GM18511 (cell line): Measurements from ENCODE around the gene UGT1A10.

Experiments
- ATAC-seq: cut with Tn5 transposase; IDR thresholded peaks from one replicate; pipeline ENCODE4 v1.9.1; 2021; ENCODE audit warnings: mild to moderate bottlenecking, moderate library complexity; ENCODE audit not compliant: unreplicated experiment

Gene UGT1A10

DNA sequence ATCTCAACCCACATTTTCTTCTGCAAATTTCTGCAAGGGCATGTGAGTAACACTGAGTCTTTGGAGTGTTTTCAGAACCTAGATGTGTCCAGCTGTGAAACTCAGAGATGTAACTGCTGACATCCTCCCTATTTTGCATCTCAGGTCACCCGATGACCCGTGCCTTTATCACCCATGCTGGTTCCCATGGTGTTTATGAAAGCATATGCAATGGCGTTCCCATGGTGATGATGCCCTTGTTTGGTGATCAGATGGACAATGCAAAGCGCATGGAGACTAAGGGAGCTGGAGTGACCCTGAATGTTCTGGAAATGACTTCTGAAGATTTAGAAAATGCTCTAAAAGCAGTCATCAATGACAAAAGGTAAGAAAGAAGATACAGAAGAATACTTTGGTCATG, 131.8 kb downstream of the UGT1A10 start:
- no peak for ATAC-seq

DNA sequence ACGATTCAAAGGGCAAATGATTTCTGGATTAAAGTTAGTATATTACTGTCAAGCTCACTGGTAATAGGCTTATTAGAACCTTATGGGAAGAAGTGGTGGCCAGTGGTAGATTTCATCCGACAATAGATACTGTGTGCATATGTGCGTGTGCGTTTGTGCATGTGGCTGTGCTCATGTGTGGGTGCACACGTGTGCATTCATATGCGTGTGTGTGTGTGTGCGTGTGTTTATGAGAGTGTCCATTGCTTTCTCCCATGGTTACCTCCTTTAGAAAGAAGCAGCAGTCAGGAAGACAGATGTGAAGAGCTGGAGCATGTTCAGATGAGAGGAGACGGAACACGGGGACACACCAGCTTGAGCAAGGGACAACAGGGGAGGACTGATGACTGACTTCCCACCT, 133.0 kb downstream of the UGT1A10 start:
- ATAC-seq, result no peak

DNA sequence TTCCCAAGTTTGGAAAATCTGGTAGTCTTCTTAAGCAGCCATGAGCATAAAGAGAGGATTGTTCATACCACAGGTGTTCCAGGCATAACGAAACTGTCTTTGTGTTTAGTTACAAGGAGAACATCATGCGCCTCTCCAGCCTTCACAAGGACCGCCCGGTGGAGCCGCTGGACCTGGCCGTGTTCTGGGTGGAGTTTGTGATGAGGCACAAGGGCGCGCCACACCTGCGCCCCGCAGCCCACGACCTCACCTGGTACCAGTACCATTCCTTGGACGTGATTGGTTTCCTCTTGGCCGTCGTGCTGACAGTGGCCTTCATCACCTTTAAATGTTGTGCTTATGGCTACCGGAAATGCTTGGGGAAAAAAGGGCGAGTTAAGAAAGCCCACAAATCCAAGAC, 135.9 kb downstream of the UGT1A10 start:
- no peak for ATAC-seq

DNA sequence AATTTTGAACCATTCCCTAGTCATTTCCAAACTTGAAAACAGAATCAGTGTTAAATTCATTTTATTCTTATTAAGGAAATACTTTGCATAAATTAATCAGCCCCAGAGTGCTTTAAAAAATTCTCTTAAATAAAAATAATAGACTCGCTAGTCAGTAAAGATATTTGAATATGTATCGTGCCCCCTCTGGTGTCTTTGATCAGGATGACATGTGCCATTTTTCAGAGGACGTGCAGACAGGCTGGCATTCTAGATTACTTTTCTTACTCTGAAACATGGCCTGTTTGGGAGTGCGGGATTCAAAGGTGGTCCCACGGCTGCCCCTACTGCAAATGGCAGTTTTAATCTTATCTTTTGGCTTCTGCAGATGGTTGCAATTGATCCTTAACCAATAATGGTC, 136.3 kb downstream of the UGT1A10 start:
- ATAC-seq, result no peak

DNA sequence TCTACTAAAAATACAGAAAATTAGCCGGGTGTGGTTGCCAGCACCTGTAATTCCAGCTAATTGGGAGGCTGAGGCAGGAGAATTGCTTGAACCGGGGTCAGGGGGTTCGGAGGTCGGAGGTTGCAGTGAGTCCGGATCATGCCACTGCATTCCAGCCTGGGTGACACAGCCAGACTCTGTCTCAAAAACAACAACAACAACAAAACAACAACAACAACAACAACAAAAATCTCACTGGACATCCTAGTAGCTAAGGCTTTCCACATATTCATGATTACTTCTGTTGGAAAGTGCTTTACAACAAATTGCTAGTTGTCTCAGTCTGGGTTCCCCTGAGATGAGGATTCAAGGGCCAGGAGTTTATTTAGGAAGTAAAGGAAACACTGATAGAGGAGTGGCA, 137.6 kb downstream of the UGT1A10 start:
- no peak for ATAC-seq

DNA sequence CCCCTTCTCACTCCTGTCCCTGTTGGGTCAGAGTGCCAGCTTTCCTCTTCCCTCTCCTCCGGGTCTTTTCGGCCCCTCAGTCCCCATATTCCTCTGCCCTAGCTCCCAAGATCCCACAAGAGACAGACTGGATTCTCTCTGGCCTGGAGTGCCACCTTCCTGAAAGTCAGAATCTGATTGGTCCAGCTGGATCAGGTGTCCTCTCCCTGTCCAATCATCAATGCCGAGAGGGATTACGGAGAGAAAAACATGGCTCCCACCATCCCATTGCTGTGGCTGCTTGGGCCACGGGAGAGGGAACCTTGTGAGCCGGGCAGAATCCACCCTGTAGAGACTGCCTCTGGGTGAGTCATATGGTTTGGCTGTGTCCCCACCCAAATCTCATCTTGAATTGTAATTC, 139.2 kb downstream of the UGT1A10 start:
- no peak for ATAC-seq

DNA sequence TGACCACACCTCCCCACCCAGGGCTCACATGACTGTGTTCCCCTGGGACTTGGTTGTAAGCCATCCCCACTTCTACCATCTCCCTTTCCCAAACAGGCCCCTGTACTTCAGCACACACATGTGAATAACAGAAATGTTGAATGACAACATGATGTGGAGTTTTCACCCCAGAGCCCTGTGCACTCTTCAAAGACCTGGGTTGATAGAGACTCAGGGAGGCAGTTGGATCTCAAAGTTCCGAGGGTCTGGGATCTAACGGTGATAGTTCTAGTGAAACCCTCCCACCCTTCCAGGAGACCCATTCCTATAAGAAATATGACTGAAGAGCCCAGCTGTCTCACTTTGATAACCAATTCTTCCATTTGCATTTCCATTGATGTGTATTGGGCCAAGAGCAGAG, 141.8 kb downstream of the UGT1A10 start, which contains the start of gene MROH2A:
TSS of gene MROH2A (plus strand) at position 301 of the 400 bp plus-strand sequence. CDS start 1,029 bp downstream, outside the sequence.
- ATAC-seq, result no peak

DNA sequence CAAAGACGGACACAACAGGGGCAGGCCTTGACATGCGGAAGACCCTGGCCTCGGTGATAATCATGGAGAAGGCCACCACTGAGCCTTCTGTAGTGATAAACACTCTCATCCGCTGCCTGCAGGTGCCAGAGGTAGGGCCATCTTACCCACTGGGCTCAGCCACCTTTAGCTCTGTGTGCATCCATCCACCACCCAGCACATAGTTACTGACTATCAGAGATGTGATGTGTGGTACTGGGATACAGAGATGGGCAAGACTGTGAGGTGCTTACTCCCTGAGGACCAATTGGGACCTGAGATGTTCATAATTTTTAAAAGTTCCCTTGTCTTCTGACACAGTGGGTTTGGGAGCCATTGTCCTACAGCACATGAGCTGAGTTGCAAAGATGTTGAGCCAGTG, 143.5 kb downstream of the UGT1A10 start:
- ATAC-seq, result no peak

DNA sequence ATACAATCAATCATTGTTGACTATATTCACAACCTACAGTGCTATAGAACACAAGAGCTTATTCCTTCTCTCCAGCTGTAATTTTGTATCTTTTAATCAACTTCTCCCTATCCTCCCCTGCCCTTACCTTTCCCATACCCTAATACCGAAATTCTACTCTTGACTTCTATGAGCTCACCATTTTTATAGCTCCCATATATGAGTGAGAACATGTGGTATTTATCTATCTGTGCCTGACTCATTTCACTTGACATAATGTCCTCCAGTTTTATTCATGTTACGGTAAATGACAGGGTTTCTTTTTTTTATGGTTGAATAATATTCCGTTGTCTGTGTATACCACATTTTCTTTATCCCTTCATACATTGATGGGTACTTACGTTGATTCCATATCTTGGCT, 144.5 kb downstream of the UGT1A10 start:
- ATAC-seq, result no peak

DNA sequence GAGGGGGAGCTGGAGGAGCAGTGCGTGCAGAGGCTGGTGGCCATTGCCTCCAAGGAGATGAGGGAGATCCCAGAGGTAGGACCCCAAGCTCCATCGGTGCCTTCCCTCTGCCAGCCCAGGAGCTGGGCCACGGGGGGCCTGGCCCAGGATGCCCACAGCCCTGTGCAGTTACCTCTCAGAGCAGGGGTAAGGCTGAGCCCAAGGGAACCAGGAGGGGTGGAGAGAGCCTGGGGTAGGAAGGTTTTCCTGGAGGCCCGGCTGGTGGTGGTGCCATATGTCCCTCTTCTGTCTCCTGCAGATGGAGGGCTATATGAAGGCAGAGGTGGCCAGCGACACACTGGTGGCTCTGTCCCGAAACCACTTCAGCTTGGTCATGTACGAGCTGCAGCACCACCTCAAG, 153.3 kb downstream of the UGT1A10 start:
- no peak for ATAC-seq

DNA sequence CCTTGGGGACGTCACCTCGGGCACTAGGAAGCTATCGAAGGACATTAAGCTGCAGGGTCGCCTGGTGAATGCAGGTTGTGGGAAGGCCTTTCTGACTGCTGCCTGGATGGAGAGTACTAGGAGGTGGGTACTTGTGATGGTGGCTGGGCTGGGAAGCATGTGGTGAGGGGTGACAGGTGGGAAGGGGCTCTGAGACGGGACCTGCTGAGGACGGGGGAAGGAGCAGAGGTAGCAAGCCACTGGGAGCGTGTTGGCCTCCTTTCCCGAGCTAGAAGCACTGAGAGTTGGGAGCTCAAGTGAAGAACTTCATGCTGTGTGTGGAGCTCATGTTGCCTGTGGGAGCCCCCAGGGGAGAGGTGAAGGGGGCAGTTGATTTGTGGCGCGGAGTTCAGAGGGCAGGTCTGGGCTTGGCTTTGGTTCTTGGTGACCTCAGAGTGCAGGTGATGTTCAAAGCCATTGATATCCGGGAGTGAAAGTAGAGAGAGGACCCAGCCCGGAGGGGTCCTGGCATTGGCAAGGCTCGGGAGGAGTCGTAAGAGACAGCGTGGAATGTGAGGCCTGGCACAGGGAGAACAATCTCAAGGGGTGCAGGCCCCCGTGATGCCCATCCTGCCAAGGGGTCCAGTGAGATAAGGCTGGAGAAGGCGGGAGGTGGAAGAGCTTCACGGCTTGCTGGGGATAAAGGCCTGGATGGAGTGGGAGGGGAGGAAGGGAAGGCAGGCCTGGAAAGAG, 155.1 kb downstream of the UGT1A10 start:
- ATAC-seq, result no peak

DNA sequence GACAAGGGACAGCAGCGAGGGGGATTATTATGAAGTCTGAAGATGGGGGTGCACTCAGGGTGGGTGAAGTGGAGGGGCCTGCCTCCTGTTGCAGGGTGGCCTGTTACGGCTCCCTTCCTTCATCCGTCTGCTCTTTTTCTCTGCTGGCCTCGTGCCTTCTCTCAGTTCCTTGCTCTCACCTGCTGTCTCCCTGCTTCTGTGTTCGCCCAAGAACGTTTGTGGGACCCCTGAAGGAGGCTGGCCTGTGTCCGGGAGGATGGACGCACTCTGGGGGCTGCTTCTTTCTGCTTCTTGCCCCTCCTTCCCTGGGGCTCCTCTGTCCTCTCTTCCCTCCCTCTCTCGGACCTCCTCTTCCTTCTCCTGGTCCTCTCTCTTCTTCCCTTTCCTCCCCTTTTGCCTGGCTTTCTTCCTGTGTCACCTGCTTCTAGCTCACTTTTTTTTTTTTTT, 155.7 kb downstream of the UGT1A10 start:
- ATAC-seq, result no peak

DNA sequence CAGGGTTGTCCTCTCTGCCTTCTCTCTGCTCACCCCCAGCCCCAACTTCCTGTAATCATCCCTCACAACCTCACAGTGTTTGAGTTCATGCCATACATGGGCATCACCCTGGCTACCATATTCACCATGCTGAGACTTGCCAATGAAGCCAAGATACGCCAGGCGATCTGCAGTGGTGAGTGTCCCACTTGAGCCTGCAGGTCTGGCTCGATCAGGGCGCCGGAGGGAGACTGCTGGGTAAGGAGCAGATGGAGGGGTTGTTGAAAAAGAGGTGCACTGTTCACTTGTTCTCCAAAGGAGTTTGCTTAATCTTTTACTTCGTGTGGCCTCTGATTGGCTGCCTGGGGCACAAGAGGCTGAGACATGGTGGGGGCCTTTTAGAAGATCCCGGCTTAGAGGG, 156.5 kb downstream of the UGT1A10 start:
- ATAC-seq, result no peak

DNA sequence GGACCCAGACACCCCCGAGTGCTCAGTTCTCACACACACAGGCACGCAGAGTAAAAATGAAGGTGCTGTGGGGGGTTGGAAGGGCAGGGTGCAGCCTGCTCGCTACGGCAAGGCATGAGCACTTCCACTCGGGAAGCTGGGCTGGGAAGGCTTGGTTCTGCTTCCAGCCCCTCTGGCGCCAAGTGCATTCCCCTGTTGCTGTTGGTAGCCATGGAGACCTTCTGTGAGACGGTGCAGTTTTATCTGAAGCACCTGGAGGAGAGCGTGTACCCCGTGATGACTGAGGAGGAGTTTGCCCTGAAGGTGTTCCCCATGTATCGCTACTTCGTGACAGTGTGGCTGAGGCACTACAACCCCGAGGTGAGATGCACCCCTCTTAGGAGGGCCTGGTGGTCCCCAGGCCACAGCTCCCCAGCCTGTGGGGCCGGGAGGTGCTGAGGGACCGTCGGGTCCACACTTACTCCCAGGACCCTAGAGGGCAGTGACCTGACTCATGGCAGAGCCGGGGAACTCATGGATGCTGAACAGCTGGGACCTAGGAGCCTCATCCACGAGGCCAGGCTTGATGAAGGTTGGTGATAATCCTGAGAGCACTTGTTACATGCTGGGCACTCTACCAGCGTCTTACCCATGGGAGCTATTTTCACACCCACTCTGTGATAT, 157.3 kb downstream of the UGT1A10 start:
- ATAC-seq, result no peak

DNA sequence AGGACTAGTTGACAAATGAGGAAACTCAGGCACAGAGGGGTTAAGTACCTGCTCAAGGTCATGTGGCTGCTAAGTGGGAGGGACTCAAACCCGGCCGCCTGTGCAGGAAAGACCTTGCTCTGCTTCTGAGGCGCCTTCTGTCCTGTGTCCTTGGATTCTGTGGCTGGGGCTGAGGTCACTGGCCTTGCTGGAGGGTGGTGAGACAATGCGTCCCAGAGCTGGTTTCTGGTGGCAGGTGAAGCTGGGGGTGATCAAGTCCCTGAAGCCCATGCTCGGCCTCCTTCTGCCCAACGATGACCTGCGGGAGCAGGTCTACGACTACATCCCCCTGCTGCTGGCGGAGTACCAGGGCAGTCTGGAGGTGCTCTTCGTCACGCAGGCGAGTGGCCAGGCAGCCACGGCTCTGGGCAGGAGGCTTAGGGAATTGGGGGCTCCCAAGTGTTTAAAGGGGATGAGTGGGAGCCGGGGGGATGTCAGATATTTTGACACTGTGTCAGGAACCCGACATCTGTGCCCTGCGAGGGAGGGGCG, 157.9 kb downstream of the UGT1A10 start:
- no peak for ATAC-seq

DNA sequence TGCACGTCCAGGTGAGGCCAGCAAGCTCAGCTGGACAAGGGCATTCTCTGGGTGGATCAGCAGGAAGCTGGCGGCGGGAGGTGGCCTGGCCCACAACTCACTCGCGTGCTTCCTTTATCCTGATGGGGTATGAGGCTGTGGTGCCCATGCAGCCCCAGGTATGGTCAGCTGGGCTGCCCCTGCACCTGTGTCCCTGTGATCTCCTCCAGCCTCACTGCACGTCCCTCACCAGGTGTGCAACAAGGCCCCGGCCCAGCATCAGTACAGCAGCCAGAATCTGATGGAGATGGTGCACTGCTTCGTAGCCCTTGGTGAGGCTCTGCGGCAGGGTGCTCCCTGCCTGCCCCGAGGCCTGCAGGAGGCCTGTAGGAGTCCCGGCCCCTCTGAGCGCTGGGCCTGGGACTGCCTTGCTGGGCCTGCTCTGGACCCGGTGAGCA, 159.5 kb downstream of the UGT1A10 start:
- ATAC-seq, result no peak

DNA sequence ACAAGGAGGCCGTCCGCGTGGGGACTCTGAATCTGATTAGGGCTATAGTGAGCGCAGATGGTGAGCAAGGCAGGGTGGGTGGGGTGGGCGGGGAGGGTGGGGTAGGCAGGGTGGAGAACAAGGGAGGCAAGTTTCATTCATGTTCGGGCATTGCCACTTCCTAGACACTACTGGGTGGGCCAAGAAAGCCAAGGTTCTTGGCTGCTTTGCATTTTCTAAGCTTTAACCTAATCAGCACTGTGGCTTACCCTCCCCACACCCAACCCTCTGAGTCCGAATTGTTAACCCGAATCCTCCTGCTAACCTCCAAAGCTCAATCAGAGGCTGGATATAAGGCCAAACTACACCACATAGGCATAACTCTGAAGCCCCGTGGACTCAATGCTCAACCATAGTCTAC, 160.0 kb downstream of the UGT1A10 start:
- no peak for ATAC-seq

DNA sequence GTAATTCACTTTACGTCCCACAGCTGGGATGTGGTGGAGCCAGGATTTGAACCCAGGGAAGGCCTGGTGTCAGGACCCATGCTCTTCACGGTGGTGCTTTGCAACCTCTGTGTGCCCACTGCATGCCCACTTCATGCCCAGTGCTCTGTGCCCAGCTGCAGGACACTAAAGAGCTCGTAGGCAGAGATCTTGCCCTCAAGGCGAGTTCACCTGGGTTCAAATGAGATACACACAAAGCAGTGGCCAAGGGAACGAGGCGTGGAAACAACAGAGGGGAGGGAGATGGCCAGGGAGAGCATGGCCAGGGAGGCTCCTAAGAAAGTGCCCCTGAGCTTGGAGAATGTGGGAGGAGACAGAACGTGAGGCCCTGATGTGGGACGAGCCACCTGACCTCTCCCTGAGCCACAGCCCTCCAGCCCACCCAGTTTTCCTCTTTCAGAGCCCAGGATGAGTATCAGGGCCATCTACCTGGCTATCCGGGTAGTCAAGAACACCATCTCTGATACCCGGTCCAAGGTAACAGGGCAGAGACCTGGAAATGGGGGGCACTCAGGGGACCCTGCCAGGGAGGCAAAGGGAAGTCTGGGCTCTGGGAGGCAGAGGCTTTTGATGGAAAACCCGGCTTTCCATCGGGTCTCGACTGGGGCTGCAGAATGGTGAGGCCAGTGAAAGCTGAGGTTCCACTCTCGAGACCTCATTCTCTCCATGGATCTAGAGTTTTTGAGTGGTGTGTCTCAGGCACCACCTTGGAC, 162.3 kb downstream of the UGT1A10 start:
- ATAC-seq, result no peak

DNA sequence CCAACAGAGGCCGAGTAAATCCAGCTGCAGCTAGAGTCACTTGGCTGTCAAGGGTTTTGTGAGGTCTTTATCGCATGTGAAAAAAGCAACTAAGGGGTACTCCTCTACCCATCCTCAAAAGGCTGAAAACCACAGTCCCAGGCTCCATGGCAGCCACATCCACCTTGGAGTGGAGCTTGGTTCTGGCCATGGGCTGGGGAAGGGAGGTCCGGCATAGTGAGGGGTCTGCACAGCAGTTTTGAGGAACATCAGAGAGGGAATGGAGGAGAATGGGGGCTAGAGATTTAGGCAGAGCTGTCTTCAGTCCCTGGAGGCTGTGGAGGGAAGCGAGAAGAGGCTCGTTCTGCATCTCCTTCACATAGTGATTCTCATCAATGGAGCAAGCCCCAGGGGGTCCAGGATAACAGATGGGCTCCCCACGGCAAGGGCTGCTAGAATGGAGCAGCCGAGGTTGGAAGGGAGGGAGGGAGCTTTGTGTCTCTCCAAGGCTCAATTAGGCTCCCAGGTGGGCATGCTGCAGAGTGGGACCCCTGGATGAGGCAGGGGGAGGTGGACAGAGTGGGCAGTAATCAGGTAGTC, 162.9 kb downstream of the UGT1A10 start:
- ATAC-seq, result no peak

DNA sequence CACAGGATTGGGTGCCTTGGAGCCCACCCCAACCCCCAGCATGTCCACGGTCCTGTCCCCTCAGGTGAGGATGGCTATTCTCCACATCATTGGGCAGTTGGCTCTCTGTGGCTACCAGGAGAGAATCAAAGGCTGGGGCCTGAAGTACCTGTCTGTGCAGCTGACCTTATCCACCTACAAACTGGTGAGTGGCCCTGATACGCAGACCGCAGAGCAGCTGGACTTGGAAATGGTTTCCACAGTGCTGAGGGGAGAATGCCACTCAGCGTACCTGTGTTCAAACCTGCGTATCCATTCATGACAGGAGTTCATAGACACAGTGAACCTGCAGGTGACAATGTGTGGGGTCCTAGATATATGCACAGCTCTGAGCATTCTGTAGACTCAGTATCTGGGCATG, 163.5 kb downstream of the UGT1A10 start:
- no peak for ATAC-seq

DNA sequence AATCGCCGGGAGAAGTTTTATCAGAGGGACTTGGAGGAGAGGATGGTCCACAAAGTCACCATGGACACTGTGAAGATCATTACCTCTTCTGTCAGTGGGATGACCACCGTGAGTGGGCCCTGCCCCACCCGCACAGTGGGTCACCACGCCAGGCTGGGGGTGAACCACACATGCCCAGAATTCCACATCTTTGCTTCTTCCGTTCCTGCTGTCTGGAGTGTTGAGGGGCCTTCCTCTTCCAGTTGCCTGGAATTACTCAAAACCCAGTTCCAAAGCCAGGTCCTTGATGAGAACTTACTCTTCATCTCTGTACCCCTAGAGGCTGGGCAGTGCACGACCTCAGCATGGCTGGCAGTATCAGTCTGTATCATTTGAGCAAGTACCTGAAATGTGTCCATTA, 164.0 kb downstream of the UGT1A10 start:
- no peak for ATAC-seq
